A172 (cell line): ENCODE results near the gene ZBTB1. TPM values are rescaled to one million over a fixed set of nuclear protein-coding genes. Genes with fewer than 3 reads are reported as not detected.
A peak's percentile ranks its signal among the peaks of the same experiment; 100 is the strongest.

Experiments
- DNase-seq: peaks from one replicate; pipeline ENCODE4 v3.0.0-alpha.2; 2015; ENCODE audit warnings: low spot score
- total RNA-seq: library from RNA; depleted of rRNA; stranded (reverse); fragments of >200 nt; shearing (Covaris generic); gene quantifications from 2 replicates; pipeline ENCODE4 v1.2.3, GENCODE V29; 2014; rRNA removed

The ZBTB1 gene, protein sequence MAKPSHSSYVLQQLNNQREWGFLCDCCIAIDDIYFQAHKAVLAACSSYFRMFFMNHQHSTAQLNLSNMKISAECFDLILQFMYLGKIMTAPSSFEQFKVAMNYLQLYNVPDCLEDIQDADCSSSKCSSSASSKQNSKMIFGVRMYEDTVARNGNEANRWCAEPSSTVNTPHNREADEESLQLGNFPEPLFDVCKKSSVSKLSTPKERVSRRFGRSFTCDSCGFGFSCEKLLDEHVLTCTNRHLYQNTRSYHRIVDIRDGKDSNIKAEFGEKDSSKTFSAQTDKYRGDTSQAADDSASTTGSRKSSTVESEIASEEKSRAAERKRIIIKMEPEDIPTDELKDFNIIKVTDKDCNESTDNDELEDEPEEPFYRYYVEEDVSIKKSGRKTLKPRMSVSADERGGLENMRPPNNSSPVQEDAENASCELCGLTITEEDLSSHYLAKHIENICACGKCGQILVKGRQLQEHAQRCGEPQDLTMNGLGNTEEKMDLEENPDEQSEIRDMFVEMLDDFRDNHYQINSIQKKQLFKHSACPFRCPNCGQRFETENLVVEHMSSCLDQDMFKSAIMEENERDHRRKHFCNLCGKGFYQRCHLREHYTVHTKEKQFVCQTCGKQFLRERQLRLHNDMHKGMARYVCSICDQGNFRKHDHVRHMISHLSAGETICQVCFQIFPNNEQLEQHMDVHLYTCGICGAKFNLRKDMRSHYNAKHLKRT
- 33.3 and 37.8 TPM in 2 replicates for total RNA-seq

DNA sequence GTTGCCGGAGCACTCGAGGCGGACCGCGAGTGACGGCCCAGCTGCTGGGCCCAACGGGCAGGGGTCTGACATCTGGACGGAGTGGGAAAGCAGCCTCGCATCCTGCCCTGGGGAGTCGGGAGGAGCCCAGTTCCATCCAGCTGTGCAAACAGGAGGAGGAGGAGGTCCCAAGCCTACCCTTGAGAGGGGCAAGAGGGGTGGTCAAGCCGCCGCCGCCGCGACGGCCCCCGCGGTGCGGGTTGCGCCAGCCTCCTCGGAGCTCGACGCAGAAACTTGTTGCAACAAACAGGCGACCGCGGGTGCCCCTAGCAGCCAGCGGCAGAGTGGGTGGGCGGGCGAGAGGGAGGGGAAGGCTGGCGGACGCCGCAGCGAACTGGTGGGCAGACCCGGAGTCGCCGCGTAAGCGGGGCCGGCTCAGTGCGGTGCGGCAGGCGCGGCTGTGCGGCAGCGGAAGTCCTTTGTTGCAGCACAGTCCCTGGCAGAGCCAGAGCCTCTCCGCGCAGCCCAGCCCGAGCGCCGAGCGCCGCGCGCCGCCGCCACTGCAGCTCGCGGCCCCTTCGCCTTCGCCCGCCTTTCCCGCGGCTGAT is at the start of gene ZBTB1:
TSS of gene ZBTB1 (plus strand) at position 461 of the 587 bp plus-strand sequence. CDS start 16,735 bp downstream, outside the sequence.
- DNase-seq = peak; percentile 44

DNA sequence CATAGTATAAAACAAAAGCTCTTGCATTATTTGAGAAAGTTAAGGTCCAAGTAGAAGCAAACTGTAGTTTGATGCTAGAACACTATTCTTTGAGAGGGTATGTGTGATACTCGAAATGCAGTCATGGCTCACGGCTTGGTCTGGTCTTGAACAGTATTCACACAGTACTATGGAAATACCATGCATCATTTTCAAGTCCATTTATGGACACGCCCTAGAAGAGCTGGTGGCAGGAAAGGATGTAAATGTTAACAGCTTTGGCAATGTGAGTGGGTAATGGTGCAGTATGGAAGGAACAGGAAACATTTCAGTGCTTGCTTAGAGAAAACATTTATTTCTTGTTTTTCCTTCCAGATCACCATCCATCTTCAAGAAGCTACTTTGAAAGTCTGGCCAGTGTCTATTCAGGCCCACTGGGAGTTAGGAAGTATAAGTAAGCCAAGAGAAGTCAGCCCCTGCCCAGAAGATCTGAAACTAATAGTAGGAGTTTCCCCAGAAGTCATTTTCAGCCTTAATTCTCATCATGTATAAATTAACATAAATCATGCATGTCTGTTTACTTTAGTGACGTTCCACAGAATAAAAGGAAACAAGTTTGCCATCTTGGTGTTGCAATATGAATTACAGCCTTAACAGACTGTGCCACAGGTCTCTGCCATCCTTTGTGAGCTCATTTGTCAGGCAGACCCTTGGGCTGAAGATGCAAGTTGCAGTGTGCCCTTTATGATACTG is 45.0 kb upstream of the ZBTB1 start:
- no peak for DNase-seq

DNA sequence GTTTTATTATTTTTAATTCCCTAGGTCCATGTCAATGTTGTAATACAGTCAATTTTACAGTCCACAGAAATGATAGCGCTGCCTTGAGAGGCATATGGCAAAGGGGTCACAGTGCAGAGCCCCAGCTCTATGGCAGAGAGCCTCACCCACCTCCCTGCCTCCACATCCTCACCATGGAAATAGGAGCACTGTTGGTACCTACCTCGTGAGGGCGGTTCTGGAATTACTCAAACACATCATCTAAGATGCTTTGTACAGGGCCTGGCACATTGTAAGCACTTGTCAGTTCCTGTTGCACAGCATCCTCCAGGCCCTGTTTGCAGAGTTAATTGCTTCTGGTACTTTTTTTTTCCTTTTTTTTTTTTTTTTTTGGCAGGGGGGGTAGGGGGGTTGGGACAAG is 43.3 kb upstream of the ZBTB1 start:
- no peak for DNase-seq

DNA sequence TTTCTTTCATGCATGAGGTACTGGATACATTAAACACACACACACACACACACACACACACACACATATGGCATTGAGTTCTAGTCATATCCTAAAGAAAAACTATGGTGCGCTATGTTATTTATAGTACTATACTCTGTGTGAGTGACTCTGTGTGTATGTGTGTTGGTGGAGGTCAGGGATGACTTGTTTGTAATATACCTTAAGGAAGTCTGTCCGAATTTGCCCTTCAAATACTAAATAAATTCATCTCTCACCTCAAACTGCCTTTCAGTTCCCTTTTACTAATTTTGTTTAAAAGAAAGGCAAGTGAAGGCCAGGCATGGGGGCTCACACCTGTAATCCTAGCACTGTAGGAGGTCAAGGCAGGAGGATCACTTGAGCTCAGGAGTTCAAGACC is 41.4 kb upstream of the ZBTB1 start:
- no peak for DNase-seq

DNA sequence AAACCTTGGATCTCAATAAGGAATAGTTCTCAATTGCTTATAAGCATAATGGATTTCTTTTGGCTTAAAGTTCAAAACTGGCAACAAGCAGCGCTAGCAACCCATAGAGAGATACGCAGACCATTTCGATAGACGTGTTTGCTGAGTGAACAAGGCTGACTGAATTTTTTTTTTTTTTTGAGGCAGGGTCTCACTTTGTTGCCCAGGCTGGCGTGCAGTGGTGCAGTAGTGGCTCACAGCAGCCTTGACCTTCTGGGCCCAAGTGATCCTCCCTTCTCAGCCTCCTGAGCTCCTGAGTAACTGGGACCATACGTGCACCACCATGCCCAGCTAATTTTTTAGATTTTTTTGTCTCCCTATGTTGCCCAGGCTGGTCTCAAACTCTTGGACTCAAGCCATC is 40.7 kb upstream of the ZBTB1 start:
- no peak for DNase-seq

DNA sequence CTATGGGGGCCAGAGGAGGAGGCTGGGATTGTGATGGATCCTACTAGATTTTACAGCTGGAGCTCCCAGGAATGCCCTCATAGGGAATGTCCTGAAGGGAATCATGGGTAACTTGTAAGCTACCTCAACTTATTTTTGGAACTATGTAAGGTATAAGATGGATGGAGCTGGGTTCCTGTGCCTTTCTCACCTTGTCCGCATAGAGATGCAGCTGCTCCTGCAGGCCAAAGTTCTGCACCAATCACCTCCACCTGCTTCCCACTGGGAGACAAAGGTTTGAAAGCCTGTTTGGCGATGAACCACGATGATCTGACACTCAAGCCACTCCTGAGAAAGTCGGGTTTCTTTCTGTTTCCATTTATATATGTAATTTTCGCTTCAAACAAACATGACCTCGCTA is 39.9 kb upstream of the ZBTB1 start:
- DNase-seq = no peak

DNA sequence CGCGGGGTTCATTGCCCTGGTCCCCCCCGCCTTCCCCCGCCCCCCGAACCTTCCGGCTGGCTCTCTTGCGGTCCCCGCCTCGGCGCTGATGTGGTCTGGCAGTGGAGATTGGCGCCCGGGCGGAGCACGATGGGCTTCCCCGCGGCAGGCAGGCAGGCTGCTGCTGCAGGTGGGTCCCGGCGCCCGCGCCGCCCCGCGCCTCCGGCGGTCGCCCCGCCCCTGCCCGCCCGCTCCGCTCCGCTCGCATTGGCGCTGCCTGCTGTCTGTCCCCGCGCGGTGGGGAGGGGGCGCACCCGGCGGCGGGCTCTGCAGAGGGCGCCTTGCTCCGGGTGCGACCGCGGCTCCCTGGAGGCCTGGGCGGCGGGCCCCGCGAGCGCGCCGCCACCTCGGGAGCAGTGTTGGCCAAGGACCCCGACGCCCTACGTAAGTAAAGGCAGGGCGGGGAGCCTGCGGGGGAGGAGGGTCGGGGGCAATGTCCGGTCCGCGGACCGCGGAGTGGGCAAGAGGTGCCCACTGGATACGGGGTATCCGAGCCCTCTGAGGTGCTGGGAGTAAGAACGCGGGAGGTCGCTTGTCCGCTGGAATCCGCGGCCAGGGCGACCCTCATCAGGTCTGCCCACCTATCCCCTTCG is 39.3 kb upstream of the ZBTB1 start, which contains the start of gene AKAP5:
TSS of gene AKAP5 (plus strand) at position 309 of the 632 bp plus-strand sequence. CDS start 2,896 bp downstream, outside the sequence.
- peak; percentile 6 for DNase-seq

DNA sequence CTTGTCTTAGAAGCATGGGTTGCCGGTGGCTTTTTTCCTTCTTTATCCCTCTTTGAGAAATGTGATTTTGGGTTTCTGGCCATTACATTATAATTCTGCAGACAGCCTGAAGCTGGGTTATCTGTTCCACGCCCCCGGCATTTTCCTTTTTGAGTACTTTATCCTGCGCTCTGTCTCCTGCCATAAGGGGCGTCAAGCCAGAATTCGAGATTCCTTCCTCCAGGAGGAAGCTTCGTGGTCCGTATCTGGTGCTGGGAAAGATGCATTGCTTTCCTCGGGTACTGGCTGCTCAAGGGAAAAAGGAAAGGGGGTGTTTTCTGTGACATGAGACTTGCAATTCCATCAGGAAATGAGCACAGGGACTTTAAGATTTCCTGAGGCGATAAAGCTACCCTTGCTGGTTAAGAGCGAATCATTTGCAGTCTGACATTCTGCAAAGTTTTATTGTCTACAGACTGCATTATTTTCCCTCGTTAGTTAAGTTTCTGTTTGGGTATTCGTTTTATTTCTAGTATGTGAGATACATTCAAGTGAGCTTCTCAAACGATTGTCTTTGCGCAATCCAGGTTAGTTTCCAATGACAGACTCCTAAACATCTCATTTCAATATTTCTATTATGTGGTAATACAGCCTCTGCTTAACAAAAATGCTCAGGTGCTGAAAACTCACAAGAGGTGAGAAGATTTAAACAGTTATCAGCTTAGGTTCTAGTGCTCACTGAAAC is 38.6 kb upstream of the ZBTB1 start:
- peak; percentile 20 for DNase-seq

DNA sequence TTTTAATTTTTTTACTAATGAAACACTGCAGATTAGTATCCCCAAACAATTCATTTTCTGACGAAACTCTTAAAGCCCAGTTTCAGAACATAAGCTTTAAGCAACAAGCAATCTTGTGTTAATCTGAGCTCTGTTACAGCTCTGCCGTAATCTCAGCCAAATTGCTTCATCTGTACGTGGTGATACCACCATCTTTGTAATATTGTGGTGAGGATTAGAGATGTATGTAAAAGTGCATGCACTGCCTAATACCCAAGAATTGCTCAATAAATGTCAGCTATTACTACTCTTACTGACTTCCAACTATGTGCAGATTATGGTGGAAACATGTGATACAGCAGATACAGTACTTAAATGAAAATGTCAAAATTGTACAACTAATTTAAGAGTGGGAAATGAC is 37.5 kb upstream of the ZBTB1 start:
- no peak for DNase-seq

DNA sequence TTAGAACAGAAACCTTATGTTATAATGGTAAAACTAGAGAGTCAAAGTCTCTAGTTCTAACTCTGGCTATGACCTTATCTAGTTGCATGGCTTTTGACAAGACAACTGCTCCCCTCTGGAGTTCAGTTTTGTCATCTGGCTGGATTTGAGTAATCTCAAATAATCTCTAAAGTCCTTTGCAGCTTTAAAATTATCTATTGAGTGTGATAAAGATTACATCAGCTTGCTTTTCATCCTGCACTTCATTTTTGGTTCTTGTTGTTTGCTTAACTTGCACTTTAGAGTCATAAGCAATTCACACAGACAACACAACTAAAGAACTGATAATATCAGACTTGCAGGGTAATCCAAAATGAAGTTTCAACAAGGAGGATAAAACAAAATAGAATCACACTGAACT is 37.0 kb upstream of the ZBTB1 start:
- no peak for DNase-seq

DNA sequence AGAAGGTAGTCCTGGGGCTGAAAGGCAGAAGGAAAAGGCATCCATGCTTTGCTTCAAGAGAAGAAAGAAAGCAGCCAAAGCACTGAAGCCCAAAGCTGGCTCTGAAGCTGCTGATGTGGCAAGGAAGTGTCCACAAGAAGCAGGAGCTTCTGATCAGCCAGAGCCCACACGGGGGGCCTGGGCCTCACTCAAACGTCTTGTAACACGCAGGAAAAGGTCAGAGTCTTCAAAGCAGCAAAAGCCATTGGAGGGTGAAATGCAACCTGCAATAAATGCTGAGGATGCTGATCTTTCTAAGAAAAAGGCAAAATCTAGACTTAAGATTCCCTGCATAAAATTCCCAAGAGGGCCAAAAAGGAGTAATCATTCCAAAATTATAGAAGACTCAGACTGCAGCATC is 36.1 kb upstream of the ZBTB1 start:
- DNase-seq = no peak

DNA sequence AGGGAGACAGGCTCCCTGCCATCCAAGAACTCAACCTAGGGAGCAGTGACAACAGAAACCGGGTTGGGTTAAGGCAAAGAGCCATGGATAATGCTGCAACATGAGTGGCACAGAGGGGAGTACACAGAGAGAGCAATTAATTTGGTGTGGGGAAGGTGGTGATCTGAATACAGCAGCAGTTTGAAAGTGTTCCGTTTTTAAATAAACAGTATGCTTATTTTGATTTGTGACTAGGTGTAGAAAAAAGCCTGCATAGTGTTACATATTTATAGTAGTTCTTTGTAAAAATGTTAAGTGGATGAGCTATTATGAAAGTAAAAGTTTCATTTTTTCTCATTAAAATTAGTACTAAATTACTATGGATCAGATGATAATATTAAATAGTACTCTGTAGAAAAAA is 30.5 kb upstream of the ZBTB1 start:
- DNase-seq = no peak

DNA sequence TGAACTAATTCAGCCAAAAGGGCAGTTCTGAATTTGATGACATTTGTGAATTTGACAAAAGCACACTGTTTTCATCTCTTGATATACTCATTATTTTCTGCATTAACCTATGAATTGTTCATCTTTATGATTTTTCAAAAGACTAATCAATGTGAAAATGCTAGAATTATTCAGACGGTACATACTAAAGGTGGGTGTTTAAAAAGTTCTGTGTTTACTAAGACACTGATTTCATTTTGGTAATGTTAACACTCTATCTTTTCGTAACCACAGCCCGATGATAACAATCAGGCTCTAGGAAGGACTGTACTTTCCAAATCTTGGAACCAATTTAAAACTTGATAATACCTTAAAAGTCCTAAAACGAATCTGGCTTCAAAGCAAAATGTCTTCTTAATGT is 29.9 kb upstream of the ZBTB1 start:
- no peak for DNase-seq

DNA sequence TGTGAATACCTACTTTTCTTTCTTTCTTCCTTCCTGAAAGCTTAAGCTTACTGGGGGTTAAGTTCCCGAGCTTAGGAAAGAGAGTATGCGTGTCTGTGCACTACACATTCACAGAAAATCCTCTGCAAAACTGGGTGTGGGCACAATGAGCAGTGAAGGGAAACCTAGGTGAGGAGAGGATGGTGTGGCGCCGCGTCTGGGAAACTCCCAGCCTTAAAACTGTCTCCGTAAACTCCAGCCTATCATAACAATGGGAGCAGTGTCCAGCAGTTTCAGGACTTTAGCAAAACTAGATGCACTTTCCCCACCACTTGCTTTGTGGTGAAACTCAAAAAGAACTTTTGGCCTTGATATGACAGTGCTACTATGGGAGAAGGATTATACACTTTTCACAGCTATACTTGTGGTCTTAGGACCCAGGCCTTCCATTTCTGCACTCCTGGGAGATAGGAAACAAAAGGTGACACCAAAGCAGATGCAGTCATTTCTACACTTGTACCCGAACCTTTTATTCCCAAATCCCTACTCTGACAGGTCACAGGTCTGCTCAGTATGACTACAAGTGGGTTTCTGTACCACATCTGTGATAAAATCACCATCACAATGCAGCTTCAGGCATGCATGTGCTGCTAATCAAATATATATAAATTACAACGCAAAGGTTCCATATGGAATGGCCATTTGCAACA is 28.8 kb upstream of the ZBTB1 start:
- DNase-seq = no peak

DNA sequence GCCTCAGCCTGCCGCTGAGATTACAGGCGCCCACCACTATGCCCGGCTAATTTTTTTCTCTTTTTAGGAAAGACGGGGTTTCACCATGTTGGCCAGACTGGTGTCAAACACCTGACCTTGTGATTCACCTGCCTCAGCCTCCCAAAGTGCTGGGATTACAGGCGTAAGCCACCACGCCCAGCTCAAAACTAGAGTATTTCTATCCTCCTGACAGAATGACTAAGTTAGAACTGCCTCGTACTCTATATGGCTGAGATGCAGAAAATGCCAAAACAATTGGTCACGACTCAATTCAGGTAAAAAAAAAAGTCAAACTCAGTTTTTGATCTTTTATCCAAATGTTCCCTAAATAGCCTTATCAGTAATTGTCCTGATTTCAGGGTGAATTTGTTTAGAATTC is 28.1 kb upstream of the ZBTB1 start:
- DNase-seq = no peak

DNA sequence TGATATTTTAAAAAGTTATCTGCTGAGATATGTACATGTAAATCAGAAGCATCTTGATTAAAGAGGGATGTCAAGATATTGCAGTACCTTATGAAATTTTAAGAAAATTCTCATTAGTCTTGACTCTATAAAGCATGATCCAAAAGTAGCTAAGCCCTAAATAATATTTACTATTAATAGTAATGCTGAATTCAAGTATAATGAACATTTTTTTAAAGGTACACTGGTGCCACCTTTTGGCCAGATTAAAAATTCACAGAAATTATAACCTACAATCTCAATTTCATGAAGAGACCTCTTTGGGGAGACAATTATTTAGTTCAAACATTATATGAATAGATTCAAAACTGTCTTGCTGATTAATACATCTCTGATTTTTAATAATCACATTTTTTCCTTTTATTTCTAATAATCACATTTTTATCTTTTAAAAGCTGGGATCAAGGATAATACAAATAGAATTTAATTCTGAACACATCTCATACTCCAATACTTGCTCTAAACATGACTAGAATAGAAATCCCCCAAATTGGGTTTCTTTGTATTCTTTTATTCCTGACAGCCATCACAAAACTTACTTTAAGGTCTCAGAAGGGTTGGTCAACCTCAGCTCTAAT is 25.8 kb upstream of the ZBTB1 start:
- DNase-seq = peak; percentile 12

DNA sequence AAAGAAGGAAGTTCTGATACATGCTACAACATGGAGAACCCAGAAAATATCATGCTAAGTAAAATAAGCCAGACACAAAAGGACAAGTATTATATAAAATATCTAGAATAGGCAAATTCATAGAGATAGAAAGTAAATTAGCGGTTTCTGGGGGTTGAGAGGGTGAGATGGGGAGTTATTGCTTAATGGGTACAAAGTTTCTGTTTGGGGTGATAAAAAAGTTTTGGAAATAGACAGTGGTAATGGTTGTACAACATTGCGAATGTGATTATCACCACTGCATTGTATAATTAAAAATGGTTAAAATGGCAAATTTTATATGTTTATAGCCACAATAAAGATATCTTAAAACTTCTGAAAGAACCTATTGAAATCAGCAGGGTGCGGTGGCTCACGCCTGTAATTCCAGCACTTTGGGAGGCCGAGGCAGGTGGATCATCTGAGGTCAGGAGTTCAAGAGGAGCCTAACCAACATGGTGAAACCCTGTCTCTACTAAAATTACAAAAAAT is 15.9 kb upstream of the ZBTB1 start:
- DNase-seq = no peak

DNA sequence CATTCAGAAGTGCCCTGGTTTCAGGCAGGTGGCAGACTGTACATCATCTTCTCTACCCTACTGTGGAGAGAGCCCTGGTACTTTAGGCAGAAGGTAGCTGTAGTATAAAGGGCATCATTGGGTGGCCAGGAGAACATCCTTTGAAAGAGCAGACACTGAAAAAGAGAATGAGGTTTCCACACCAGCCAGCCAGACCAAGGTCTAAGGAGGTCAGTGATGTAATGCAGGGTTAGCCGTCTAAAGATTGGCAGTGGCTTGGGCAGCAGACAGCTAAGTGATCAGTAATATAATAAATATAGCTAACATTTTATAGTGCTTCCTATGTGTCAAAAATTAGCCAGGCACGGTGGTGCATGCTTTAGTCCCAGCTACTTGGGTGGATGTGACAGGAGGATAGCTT is 12.9 kb upstream of the ZBTB1 start:
- DNase-seq = no peak

DNA sequence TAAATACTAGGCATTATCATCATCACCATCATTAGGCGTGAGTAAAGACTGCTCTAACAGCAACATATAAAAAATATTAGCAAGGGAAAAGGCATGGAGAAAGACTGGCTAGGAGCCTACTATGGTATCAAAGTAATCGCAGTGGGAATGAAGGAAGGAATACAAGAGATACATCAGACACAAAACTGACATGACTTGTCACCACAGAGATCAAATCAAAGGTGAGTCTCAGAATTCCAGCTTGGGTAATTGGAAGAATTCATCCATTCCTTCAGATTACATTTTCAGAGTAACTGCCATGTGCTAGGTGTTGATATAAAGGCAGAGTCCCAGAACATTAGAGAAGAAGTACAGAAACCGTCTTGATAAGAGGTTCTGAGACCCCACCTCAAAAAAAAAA is 11.1 kb upstream of the ZBTB1 start:
- DNase-seq = no peak

DNA sequence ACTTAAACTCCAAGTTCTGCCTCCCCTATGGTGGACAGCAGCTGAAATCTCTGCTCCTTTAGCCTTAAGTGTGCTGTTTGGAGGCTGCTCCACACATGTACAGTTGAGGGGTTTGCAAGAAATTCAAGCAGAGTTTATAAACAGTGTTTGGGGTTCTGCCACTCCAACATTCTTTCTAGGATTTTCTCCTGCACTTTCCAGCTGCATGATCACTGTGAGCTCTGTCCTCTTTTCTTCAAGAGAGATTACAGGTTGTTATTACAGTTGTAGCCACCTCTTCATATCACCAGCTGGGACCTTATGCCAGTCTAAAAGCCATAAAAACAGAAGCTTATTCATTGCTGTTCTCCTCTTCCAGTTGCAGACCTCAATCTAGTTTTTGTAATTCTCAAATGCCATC is 9.3 kb upstream of the ZBTB1 start:
- DNase-seq = no peak
